K562 (cell line): ENCODE measurements around the gene ATP5MG. TPM values are rescaled to one million over a fixed set of nuclear protein-coding genes. Genes with fewer than 3 reads are reported as not detected.
A peak's percentile ranks its signal among the peaks of the same experiment; 100 is the strongest.

ENCODE experiments used
- ADNP ChIP-seq: fragments of 200-800 bp; sonication (Bioruptor generic); IDR thresholded peaks from 2 replicates; pipeline ENCODE4 v1.6.1; 2016; ENCODE audit warnings: missing genetic modification characterization, missing compliant biosample characterization
- DACH1 ChIP-seq: fragments of 450-650 bp; IDR thresholded peaks from 2 replicates; pipeline ENCODE4 v1.6.1; 2018; ENCODE audit not compliant: partially characterized antibody
- DPF2 ChIP-seq: fragments of 450-650 bp; IDR thresholded peaks from 2 replicates; pipeline ENCODE4 v1.6.1; 2016
- LARP7 ChIP-seq: fragments of 450-650 bp; IDR thresholded peaks from 2 replicates; pipeline ENCODE4 v1.6.1; 2016
- MCM5 ChIP-seq: fragments of 450-650 bp; IDR thresholded peaks from 2 replicates; pipeline ENCODE4 v1.6.1; 2016; ENCODE audit warnings: low read depth
- MEIS2 ChIP-seq: fragments of 450-650 bp; IDR thresholded peaks from 2 replicates; pipeline ENCODE4 v1.6.1; 2014; ENCODE audit warnings: mild to moderate bottlenecking; ENCODE audit not compliant: partially characterized antibody
- NCOA1 ChIP-seq: fragments of 450-650 bp; IDR thresholded peaks from 2 replicates; pipeline ENCODE4 v1.6.1; 2016; ENCODE audit warnings: low read depth
- NCOR1 ChIP-seq: fragments of 450-650 bp; IDR thresholded peaks from 2 replicates; pipeline ENCODE4 v1.6.1; 2016; ENCODE audit warnings: mild to moderate bottlenecking, moderate library complexity
- NUFIP1 ChIP-seq: fragments of 450-650 bp; IDR thresholded peaks from 2 replicates; pipeline ENCODE4 v1.6.1; 2018; ENCODE audit not compliant: partially characterized antibody
- UBTF ChIP-seq, 2 experiments: IDR thresholded peaks; 2 replicates each; pipeline ENCODE4 v1.6.1; 2012; ENCODE audit warnings: improper control_type of control experiment in 2 of 2, low read depth in 2 of 2, low read length in 2 of 2, borderline replicate concordance in 1 of 2
- ZBTB12 ChIP-seq: fragments of 250-450 bp; sonication (Bioruptor Pico); IDR thresholded peaks from 2 replicates; pipeline ENCODE4 v1.4.0; 2020
- ZBTB26 ChIP-seq: fragments of 450-650 bp; formaldehyde crosslinking; IDR thresholded peaks from 2 replicates; pipeline ENCODE4 v1.4.0; 2022; ENCODE audit warnings: missing genetic modification characterization
- ZFX ChIP-seq: sonication (generic); formaldehyde crosslinking; IDR thresholded peaks from 2 replicates; pipeline ENCODE4 v1.8.0; 2022; ENCODE audit warnings: mild to moderate bottlenecking, missing genetic modification reagents, moderate library complexity
- ZKSCAN1 ChIP-seq: fragments of 150-350 bp; IDR thresholded peaks from 2 replicates; pipeline ENCODE4 v1.6.1; 2016; ENCODE audit warnings: low read depth, low read length
- ZNF212 ChIP-seq: fragments of 450-650 bp; formaldehyde crosslinking; IDR thresholded peaks from 2 replicates; pipeline ENCODE4 v1.4.0; 2020; ENCODE audit warnings: mild to moderate bottlenecking
- ZNF263 ChIP-seq: sonication (generic); formaldehyde crosslinking; IDR thresholded peaks from 2 replicates; pipeline ENCODE4 v1.8.0; 2022; ENCODE audit warnings: mild to moderate bottlenecking, missing genetic modification reagents, borderline replicate concordance
- ZNF354B ChIP-seq: fragments of 250-450 bp; sonication (Bioruptor Pico); IDR thresholded peaks from 2 replicates; pipeline ENCODE4 v1.4.0; 2020
- ZNF589 ChIP-seq: fragments of 200-800 bp; sonication (Bioruptor generic); IDR thresholded peaks from 2 replicates; pipeline ENCODE4 v1.6.1; 2016; ENCODE audit warnings: low read depth, missing genetic modification characterization, missing compliant biosample characterization
- polyA plus RNA-seq, 8 experiments: library from polyadenylated mRNA; depleted of rRNA in 4 of 8; stranded (reverse) in 5 of 8; unstranded in 3 of 8; fragments of >200 nt; fragmentation: Nextera tagmentation in 2 of 8; fragmentation: Illumina TruSeq in 1 of 8; extraction: Ambion mirVana in 2 of 8; extraction: Trizol in 1 of 8; gene quantifications; 2 replicates each; pipeline versions ENCODE4 v1.2.1 to v1.2.3, GENCODE V29; 2011 to 2014; ENCODE audit warnings: inconsistent platforms in 1 of 8, missing spikeins in 1 of 8
- total RNA-seq, 7 experiments: library from RNA; depleted of rRNA in 6 of 7; stranded (reverse); fragments of >200 nt in 6 of 7; fragmentation: Illumina TruSeq in 2 of 7; extraction: Trizol in 2 of 7; gene quantifications; 2 replicates each; pipeline versions ENCODE4 v1.2.1 to v1.2.3, GENCODE V29; 2011 to 2021; ENCODE audit warnings: low replicate concordance in 1 of 7
- TF ChIP-seq, protein P1 (sequence below): conservative IDR thresholded peaks from 2 replicates; pipeline ENCODE4 v1.6.1; 2011; ENCODE audit warnings: low read depth, mild to moderate bottlenecking, low read length; ENCODE audit not compliant: control insufficient read depth
- TF ChIP-seq, protein P2 (sequence below): fragments of 200-800 bp; sonication (Bioruptor generic); IDR thresholded peaks from 2 replicates; pipeline ENCODE4 v1.6.1; 2017; ENCODE audit warnings: missing genetic modification characterization, missing compliant biosample characterization

ATP5MG gene
- total and polyA plus RNA-seq, 9 of the 15 experiments (the other 6 are each of a cell fraction or from before 2014, with no cell fraction given): 301 to 2,138 (median 434) TPM

GRCh38 chr11:118437208-118438125 is 36.1 kb downstream of the ATP5MG start (continued):
- TF ChIP-seq, protein P1, sequence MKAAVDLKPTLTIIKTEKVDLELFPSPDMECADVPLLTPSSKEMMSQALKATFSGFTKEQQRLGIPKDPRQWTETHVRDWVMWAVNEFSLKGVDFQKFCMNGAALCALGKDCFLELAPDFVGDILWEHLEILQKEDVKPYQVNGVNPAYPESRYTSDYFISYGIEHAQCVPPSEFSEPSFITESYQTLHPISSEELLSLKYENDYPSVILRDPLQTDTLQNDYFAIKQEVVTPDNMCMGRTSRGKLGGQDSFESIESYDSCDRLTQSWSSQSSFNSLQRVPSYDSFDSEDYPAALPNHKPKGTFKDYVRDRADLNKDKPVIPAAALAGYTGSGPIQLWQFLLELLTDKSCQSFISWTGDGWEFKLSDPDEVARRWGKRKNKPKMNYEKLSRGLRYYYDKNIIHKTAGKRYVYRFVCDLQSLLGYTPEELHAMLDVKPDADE: no peak; the same call in none of the 2 replicates
- TF ChIP-seq ZFX (CRISPR knock-in tag): no peak
- TF ChIP-seq, protein P2, sequence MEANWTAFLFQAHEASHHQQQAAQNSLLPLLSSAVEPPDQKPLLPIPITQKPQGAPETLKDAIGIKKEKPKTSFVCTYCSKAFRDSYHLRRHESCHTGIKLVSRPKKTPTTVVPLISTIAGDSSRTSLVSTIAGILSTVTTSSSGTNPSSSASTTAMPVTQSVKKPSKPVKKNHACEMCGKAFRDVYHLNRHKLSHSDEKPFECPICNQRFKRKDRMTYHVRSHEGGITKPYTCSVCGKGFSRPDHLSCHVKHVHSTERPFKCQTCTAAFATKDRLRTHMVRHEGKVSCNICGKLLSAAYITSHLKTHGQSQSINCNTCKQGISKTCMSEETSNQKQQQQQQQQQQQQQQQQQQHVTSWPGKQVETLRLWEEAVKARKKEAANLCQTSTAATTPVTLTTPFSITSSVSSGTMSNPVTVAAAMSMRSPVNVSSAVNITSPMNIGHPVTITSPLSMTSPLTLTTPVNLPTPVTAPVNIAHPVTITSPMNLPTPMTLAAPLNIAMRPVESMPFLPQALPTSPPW (CRISPR knock-in tag): peak; percentile 81
- no peak for TF ChIP-seq NUFIP1
- TF ChIP-seq NCOA1: 0 out of 2 replicates have a peak, but pooled peaks have one; percentile 39
- no peak for TF ChIP-seq ZNF354B (CRISPR knock-in tag)
- no peak for TF ChIP-seq MCM5
- no peak for TF ChIP-seq ZBTB12 (CRISPR knock-in tag)
- peak; percentile 72 for TF ChIP-seq DPF2
- no peak for TF ChIP-seq ZNF212 (CRISPR knock-in tag)
- TF ChIP-seq LARP7: no peak
- no peak for TF ChIP-seq ZBTB26 (CRISPR knock-in tag)
- TF ChIP-seq ADNP (tag): no peak
- TF ChIP-seq ZNF263 (CRISPR knock-in tag): peak; percentile 63
- peak; percentile 26; a peak in 1 of 4 replicates for TF ChIP-seq UBTF (IDR thresholded peaks at IDR 0.05; ENCODE audit: borderline replicate concordance in 1 of 2, low read depth in 2 of 2, low read length in 2 of 2)
- TF ChIP-seq ZNF589: no peak
- peak; percentile 77 for TF ChIP-seq NCOR1
- TF ChIP-seq DACH1: no peak
- TF ChIP-seq ZKSCAN1: no peak
- TF ChIP-seq MEIS2: no peak
